GM15510 (cell line): ENCODE measurements around the gene P2RY14.

Experiments used
- POLR2A ChIP-seq: IDR thresholded peaks from 3 replicates; pipeline ENCODE4 v1.6.1; 2011; ENCODE audit warnings: borderline replicate concordance; ENCODE audit not compliant: insufficient read length; ENCODE audit errors: extremely low read depth

Gene P2RY14

GRCh38 chr3:151248772-151249337 is 29.5 kb downstream of the P2RY14 start:
- TF ChIP-seq POLR2A = no peak

GRCh38 chr3:151236736-151237135 is 41.6 kb downstream of the P2RY14 start:
- TF ChIP-seq POLR2A = no peak

- TF ChIP-seq POLR2A = no peak
These were observed 42.0 kb downstream of the P2RY14 start for GRCh38 chr3:151236316-151236715.

GRCh38 chr3:151234825-151235224 is 43.5 kb downstream of the P2RY14 start:
- no peak for TF ChIP-seq POLR2A

- no peak for TF ChIP-seq POLR2A
These were observed 45.4 kb downstream of the P2RY14 start for GRCh38 chr3:151232991-151233390.

GRCh38 chr3:151230646-151231045 is 47.7 kb downstream of the P2RY14 start:
- no peak for TF ChIP-seq POLR2A

- no peak for TF ChIP-seq POLR2A
These were observed 49.7 kb downstream of the P2RY14 start for GRCh38 chr3:151228666-151229040.

- TF ChIP-seq POLR2A = no peak
These were observed 50.3 kb downstream of the P2RY14 start for GRCh38 chr3:151227807-151228665.

- TF ChIP-seq POLR2A = no peak
These were observed 51.0 kb downstream of the P2RY14 start for GRCh38 chr3:151227266-151227806.

GRCh38 chr3:151226825-151227224 is 51.5 kb downstream of the P2RY14 start:
- TF ChIP-seq POLR2A = no peak

GRCh38 chr3:151226088-151226563 is 52.2 kb downstream of the P2RY14 start:
- no peak for TF ChIP-seq POLR2A

GRCh38 chr3:151225040-151225975 is 53.0 kb downstream of the P2RY14 start:
- TF ChIP-seq POLR2A = no peak

- TF ChIP-seq POLR2A = no peak
These were observed 54.0 kb downstream of the P2RY14 start for GRCh38 chr3:151224268-151224866.

- TF ChIP-seq POLR2A = no peak
These were observed 59.3 kb downstream of the P2RY14 start for GRCh38 chr3:151219056-151219455.
